HepG2 (cell line): ENCODE data around the gene PCAT7. TPM values are rescaled to one million over a fixed set of nuclear protein-coding genes. Genes with fewer than 3 reads are reported as not detected.

Source experiments
- EED ChIP-seq: sonication (generic); formaldehyde crosslinking; IDR thresholded peaks from 2 replicates; pipeline ENCODE4 v1.5.0; 2020; ENCODE audit warnings: mild to moderate bottlenecking, missing genetic modification reagents
- HNF1A ChIP-seq, 2 experiments: sonication (generic) in 1 of 2; formaldehyde crosslinking in 1 of 2; IDR thresholded peaks; 2 replicates each; pipeline versions ENCODE4 v1.4.0 to v1.6.1; 2016 to 2020; ENCODE audit warnings: borderline replicate concordance in 1 of 2, low read depth in 1 of 2, mild to moderate bottlenecking in 1 of 2, missing genetic modification reagents in 1 of 2
- PHF8 ChIP-seq: sonication (generic); formaldehyde crosslinking; IDR thresholded peaks from 2 replicates; pipeline ENCODE4 v1.5.0; 2020; ENCODE audit warnings: missing genetic modification reagents
- RARG ChIP-seq: sonication (generic); formaldehyde crosslinking; IDR thresholded peaks from 2 replicates; pipeline ENCODE4 v1.4.0; 2020; ENCODE audit warnings: low read depth, mild to moderate bottlenecking, missing genetic modification reagents
- SIX4 ChIP-seq: sonication (generic); formaldehyde crosslinking; IDR thresholded peaks from 2 replicates; pipeline ENCODE4 v1.4.0; 2020; ENCODE audit warnings: missing genetic modification reagents
- SMAD3 ChIP-seq: sonication (generic); formaldehyde crosslinking; IDR thresholded peaks from 2 replicates; pipeline ENCODE4 v1.4.0; 2020; ENCODE audit warnings: missing genetic modification reagents
- SP4 ChIP-seq: sonication (generic); formaldehyde crosslinking; IDR thresholded peaks from 2 replicates; pipeline ENCODE4 v1.8.1; 2023; ENCODE audit warnings: mild to moderate bottlenecking, missing genetic modification reagents
- ZNF646 ChIP-seq: sonication (generic); formaldehyde crosslinking; IDR thresholded peaks from 2 replicates; pipeline ENCODE4 v1.9.0; 2021; ENCODE audit warnings: mild to moderate bottlenecking, missing genetic modification reagents
- ZNF652 ChIP-seq: IDR thresholded peaks from 2 replicates; pipeline ENCODE4 v1.6.1; 2016; ENCODE audit warnings: low read depth, borderline replicate concordance
- polyA plus RNA-seq, 8 experiments: library from polyadenylated mRNA; depleted of rRNA in 3 of 8; stranded (reverse) in 7 of 8; unstranded in 1 of 8; fragments of >200 nt; fragmentation: Illumina TruSeq in 4 of 8; extraction: Trizol in 4 of 8; gene quantifications; 2 replicates each; pipeline versions ENCODE4 v1.2.1 to v1.2.3, GENCODE V29; 2011 to 2016; ENCODE audit warnings: low read depth in 4 of 8, missing spikeins in 1 of 8, mixed read lengths in 1 of 8; ENCODE audit not compliant: insufficient read depth in 1 of 8
- total RNA-seq, 5 experiments: library from RNA; depleted of rRNA; stranded (reverse); fragments of >200 nt; fragmentation: Illumina TruSeq; extraction: Trizol; gene quantifications; 2 replicates each; pipeline ENCODE4 v1.2.3, GENCODE V29; 2016; ENCODE audit warnings: low read depth in 1 of 5
- TF ChIP-seq, protein P1 (sequence below): sonication (generic); formaldehyde crosslinking; IDR thresholded peaks from 2 replicates; pipeline ENCODE4 v1.4.0; 2020; ENCODE audit warnings: missing genetic modification reagents
- TF ChIP-seq, protein P2 (sequence below): IDR thresholded peaks from 2 replicates; pipeline ENCODE4 v1.6.1; 2016; ENCODE audit warnings: missing compliant biosample characterization, missing genetic modification reagents, borderline replicate concordance
- TF ChIP-seq, protein P3 (sequence below): sonication (generic); formaldehyde crosslinking; IDR thresholded peaks from 2 replicates; pipeline ENCODE4 v1.9.0; 2021; ENCODE audit warnings: missing genetic modification reagents, mild to moderate bottlenecking, borderline replicate concordance

The PCAT7 gene
- total and polyA plus RNA-seq, 2 of the 13 experiments (the other 11 are each of a cell fraction or from before 2014, with no cell fraction given): 2.3 to 3.9 TPM

DNA sequence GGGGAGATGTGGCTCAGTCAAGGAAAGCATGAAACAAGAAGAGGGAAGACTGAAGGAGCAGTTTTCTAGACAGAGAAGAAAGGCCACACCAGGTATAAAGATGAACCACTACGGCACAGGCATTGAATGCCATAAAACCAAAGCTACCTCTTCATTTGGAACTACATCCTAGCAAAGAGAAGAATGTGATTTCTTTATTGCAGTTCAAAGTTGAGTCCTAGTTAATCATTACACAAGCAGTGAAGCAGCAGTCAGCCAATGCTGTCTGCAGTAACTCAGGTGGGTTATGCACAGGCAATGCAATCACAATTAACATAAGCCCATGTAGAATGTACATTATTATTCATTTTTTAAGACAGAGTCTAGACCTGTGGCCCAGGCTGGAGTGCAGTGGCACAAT, 21.7 kb upstream of the PCAT7 start (continued):
- TF ChIP-seq HNF1A (IDR thresholded peaks at IDR 0.05; ENCODE audit: low read depth): peak; percentile 97
- TF ChIP-seq HNF1A (CRISPR knock-in tag; IDR thresholded peaks at IDR 0.05; ENCODE audit: borderline replicate concordance): peak; percentile 95
- no peak for TF ChIP-seq RARG (CRISPR knock-in tag)
- no peak for TF ChIP-seq SMAD3 (CRISPR knock-in tag)
- TF ChIP-seq PHF8 (CRISPR knock-in tag): 0 out of 2 replicates have a peak, but pooled peaks have one; percentile 22
- TF ChIP-seq, protein P1, sequence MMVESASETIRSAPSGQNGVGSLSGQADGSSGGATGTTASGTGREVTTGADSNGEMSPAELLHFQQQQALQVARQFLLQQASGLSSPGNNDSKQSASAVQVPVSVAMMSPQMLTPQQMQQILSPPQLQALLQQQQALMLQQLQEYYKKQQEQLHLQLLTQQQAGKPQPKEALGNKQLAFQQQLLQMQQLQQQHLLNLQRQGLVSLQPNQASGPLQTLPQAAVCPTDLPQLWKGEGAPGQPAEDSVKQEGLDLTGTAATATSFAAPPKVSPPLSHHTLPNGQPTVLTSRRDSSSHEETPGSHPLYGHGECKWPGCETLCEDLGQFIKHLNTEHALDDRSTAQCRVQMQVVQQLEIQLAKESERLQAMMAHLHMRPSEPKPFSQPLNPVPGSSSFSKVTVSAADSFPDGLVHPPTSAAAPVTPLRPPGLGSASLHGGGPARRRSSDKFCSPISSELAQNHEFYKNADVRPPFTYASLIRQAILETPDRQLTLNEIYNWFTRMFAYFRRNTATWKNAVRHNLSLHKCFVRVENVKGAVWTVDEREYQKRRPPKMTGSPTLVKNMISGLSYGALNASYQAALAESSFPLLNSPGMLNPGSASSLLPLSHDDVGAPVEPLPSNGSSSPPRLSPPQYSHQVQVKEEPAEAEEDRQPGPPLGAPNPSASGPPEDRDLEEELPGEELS: no peak
- TF ChIP-seq SP4 (CRISPR knock-in tag): no peak
- TF ChIP-seq SIX4 (CRISPR knock-in tag): no peak
- TF ChIP-seq, protein P2, sequence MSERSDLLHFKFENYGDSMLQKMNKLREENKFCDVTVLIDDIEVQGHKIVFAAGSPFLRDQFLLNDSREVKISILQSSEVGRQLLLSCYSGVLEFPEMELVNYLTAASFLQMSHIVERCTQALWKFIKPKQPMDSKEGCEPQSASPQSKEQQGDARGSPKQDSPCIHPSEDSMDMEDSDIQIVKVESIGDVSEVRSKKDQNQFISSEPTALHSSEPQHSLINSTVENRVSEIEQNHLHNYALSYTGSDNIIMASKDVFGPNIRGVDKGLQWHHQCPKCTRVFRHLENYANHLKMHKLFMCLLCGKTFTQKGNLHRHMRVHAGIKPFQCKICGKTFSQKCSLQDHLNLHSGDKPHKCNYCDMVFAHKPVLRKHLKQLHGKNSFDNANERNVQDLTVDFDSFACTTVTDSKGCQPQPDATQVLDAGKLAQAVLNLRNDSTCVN (CRISPR knock-in tag): no peak
- no peak for TF ChIP-seq ZNF646 (CRISPR knock-in tag)
- no peak for TF ChIP-seq EED (CRISPR knock-in tag)
- no peak for TF ChIP-seq ZNF652 (CRISPR knock-in tag)
- TF ChIP-seq, protein P3, sequence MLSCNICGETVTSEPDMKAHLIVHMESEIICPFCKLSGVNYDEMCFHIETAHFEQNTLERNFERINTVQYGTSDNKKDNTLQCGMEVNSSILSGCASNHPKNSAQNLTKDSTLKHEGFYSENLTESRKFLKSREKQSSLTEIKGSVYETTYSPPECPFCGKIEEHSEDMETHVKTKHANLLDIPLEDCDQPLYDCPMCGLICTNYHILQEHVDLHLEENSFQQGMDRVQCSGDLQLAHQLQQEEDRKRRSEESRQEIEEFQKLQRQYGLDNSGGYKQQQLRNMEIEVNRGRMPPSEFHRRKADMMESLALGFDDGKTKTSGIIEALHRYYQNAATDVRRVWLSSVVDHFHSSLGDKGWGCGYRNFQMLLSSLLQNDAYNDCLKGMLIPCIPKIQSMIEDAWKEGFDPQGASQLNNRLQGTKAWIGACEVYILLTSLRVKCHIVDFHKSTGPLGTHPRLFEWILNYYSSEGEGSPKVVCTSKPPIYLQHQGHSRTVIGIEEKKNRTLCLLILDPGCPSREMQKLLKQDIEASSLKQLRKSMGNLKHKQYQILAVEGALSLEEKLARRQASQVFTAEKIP (CRISPR knock-in tag): no peak
